NCI-H748 (cell line): ENCODE data around the gene NRXN2.

Source experiments
- DNase-seq: peaks from one replicate; lab custom pipeline; 2025; ENCODE audit not compliant: unreplicated experiment; lab: John Stamatoyannopoulos, UW

Gene NRXN2

GRCh38 chr11:64632654-64633053, 90.3 kb downstream of the NRXN2 start:
- no peak for DNase-seq

DNA sequence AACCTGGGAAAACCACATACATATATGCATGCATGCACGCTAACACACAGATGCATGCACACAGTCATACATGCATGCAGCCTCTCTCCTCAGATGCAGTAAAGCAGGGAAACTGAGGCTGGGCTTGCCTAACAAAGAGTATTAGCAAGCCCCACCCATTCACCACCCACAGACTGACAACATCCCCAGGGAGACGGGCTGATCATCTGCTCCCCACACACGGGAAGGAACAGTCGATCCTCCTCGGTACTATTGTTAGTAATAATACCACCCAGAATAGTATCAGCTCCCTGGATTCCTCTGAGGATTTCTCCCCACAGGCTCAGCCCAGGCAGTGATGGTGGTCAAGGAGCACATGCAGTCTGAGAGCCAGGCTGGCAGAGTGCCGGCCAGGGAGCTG, 90.8 kb downstream of the NRXN2 start:
- no peak for DNase-seq

- no peak for DNase-seq
Observed at GRCh38 chr11:64631675-64632074, 91.3 kb downstream of the NRXN2 start.

DNA sequence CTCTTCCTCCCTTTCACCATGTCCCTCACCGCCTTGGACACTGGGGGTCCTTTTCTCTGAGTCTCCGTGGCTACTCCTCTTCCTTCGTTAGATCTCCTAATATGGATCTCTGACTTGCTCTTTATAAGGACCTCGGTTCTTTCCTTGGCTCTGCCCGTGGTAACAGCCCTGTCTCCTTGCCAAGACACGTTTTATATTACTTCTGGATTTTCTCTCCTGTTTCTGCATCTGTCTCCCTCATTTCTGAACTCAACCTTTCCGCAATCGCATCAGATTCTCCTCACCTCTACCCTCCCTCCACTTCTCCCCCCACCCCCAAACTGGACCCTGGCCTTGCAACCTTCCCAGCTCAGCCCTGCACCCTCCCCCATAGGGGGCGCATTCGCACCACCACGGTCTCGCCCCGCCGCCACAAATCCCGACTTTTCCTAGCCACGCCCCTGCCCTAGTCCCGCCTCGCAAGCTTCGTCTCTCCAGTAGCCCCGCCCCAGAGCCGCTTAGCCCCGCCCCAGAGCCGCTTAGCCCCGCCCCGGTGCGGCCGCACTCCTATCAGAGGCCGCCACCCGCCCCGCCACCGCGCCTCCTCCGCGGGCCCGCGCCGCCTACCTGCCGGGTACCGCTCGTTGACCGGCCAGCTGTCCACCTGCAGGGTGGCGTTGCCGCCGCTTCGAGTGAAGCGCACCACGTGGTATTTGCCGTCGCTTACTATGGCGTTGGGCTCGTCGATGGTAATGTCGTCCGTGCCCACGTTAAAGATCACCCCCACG, 93.0 kb downstream of the NRXN2 start:
- DNase-seq: no peak

GRCh38 chr11:64629103-64629502, 93.9 kb downstream of the NRXN2 start:
- DNase-seq: no peak

DNA sequence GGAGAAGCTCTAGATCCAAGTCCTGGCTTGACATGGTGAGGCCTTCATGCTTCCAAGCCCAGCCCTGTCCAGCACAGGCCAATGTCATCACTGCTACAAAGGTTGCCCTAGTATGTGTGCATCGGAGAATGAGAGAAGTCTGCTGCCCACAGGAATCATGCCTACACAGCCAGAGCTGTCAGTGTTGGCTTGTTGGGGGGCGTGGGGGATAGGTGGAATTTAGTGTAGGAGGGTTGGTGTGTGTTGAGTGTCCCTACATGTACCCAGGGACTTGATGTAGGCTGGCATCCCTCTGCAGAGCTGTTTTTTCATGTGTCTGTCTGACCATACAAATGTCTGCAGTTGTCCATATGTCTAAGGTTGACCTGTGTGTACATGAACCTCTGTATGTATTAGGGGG, 94.4 kb downstream of the NRXN2 start:
- no peak for DNase-seq

- no peak for DNase-seq
Observed at GRCh38 chr11:64627371-64627770, 95.6 kb downstream of the NRXN2 start.

- DNase-seq: no peak
Observed at GRCh38 chr11:64626637-64627036, 96.4 kb downstream of the NRXN2 start.

DNA sequence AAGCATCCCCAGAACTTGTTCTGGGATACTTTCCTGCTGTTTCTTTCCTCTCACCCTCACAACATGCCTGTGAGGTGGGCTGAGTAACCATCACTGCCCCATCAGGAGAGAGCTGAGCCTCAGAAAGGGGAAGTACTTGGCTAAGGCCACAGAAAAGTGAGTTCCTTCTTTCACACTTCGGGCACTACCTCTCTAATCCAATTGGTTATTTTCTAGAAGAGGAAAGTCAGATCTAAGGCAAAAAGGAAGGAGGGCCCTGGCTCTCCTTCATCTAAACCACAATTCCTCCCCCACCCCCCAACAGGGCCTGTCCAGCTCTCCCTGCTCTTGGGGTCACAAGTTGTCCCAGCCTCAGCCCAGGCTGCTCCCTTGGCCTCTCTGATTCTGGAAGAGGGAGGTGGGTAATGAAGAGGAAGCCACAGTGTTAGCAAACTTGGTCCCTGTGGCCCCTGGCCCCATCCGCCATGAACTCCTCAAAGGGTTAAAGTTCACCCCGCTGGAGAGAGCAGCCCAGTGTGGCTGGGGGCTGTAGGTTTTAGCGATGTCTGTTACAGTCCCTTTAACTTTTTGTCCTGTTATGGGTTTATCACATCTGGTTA, 98.0 kb downstream of the NRXN2 start:
- DNase-seq: no peak

- DNase-seq: no peak
Observed at GRCh38 chr11:64622681-64623080, 100.3 kb downstream of the NRXN2 start.

- DNase-seq: no peak
Observed at GRCh38 chr11:64621283-64622019, 101.5 kb downstream of the NRXN2 start.

- DNase-seq: peak; percentile 29
Observed at GRCh38 chr11:64620381-64620971, 102.5 kb downstream of the NRXN2 start.

DNA sequence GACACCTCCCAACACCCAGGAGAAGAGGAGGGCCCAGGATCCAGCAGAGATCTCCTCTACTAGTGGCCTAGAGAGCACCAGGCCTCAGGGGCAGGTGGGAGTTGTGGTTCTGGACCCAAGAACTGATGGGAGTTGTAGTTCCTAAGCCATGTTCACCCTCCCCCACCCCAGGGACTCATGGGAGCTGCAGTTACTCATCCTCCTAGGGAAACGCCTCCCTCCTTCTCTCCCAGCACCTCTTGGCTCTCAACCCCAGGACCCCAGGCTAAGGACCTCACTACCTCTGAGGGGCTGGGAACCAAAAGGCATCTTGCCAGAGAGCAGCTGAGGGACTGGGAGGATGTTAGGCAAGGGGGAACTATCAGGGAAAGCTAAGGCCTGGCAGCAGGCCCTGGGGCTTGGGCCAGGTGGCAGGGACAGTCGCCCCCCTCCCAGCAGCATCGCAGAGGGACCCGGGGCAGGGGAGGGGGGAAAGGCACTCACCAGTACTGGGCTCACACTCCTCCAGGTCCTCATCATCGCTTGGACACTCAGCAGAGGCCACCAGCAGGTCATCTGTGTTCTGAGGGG, 103.1 kb downstream of the NRXN2 start:
- no peak for DNase-seq

DNA sequence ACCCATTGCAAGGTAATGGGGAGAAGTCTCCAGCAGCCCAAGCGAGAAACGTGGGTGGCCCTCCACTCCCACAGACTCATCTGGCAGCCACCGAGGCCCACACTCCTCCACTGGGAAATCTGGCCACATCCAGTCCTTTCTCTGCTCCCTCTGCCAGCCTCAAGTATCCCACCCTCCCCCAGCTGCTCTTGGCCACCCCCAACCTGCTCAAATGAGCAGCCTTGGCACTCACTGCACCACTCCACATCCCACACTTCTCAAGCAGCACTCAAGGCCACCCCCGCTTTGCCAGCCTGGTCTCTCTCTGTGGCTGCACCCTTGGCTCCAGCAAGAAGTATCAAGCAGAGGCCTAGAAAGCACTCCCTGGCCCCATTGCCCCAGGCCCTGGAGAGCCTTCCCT, 103.8 kb downstream of the NRXN2 start:
- DNase-seq: no peak

- DNase-seq: no peak
Observed at GRCh38 chr11:64616817-64617216, 106.2 kb downstream of the NRXN2 start.

DNA sequence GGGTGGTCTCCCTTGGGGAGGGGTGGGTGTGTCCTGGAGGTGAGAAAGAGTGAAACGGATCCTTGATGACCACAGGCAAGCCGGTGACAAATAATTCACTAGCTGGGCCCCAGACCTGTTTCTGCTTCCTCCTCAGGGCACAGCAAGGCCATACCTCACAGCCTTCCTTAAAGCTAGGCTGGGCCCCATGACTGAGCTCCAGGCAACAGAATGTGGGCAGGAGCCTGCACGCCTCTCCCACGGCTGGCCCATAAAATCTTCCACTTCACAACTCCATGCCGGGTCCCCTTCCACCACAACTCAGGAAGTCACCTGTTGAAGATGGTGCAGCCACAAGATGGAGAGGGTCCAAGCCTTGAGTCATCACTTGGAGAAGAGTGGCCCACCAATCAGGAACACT, 108.1 kb downstream of the NRXN2 start:
- DNase-seq: no peak

DNA sequence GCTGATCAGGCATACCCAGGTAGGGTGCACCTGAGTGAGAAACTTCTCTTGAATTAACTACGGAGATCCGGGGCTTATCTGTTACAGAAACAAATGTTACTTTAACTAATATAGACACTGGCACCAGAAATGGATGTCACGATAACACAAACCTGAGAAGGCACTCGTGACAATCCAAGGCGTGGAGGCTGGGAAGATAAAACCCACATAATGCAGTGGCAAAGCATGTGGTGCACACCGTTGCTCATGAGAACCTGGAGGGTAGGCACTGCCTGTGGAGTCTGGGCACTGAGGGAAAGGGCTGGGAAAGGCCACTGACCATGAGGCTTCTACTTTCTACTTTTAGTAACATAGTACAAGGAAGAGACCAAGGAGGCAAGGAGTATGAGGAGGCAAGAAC, 109.3 kb downstream of the NRXN2 start:
- no peak for DNase-seq

DNA sequence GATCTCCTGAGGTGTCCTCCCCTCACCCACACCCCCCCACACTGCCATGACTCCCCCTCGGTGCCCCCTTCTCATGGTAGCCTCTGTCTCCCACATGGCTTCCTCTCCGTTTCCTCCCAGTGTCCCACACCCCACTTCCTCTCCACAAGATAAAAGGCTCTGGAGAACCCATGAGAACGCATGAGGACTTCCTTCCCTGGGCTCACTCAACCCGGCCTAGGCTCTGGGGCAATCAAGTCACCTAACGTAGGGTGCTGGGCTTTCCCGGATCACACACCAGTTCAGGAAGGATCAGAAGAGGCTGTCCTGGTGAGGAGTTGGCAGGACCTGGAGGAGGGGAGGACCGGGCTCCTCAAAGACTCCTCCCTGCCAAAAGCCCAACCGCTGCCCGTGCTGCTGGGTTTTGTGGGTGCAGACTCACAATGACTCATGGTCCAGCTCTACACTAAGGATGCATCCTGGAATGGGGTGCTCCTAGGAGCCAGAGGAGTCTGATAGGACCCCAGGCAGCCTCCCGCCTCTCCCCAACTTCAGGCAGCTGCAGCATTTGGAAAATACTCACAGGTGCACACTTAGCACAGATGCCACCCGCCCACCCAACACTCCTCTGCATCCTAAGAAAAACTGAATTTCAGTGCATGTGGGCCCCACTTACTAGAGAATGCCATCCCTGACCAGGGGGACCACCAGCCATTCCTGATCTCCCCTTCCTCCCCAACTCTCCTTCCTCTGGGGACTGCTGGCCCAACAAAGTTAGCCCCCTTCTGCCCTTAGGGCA, 110.9 kb downstream of the NRXN2 start:
- no peak for DNase-seq

- DNase-seq: no peak
Observed at GRCh38 chr11:64611176-64611575, 111.8 kb downstream of the NRXN2 start.

GRCh38 chr11:64610596-64610995, 112.4 kb downstream of the NRXN2 start:
- DNase-seq: no peak
